ENCODE data around the gene ST8SIA3. TPM values are rescaled to one million over a fixed set of nuclear protein-coding genes. Genes with fewer than 3 reads are reported as not detected.
A peak's percentile ranks its signal among the peaks of the same experiment; 100 is the strongest.

The ST8SIA3 gene
- polyA plus RNA-seq (22.9 and 27.4 TPM in 2 replicates), polyA minus RNA-seq (41.6 and 55.7 TPM in 2 replicates)

DNA sequence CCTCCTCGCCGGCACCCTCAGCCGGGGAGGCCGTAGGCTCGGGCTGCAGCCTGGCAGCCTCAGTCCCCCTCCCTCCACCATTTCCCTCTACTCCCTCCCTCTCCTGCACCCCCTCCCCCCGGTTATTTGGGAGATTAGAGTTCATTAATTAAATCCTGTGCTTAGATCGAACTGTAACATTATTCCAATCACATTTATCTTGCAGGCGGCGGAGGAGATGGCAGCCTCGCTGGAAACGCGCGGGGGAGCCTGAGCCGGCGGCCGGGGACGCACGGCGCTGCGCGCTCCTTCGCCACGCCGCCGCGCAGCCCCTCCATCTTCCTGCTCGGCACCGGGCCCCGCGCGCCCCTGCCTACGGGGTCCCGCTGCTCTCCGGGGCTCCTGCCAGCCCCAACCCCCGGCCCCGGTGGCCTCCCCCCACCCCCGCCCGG lies at the start of gene ST8SIA3:
TSS of gene ST8SIA3 (plus strand) at position 287 of the 431 bp plus-strand sequence. CDS start 290 bp downstream, outside the sequence.
- Histone ChIP-seq H3K27ac (ENCODE audit: low read length) (peak within 1 kb of the TSS; percentile 88), H3K27me3 (ENCODE audit: insufficient read depth, low read depth, low read length) (peaks cover 3% of the 10 kb centered on the region), H3K9me3 (ENCODE audit: low read length) (no peaks in the 10 kb centered on the region), H2AFZ (ENCODE audit: low read depth, low read length) (peak within 1 kb of the TSS; percentile 78), H4K20me1 (ENCODE audit: insufficient read depth) (no peaks in the 10 kb centered on the region), H3F3A (ENCODE audit: insufficient read depth, low read length, poor library complexity, severe bottlenecking) (no peaks in the 10 kb centered on the region), H3K36me3 (ENCODE audit: insufficient read depth, low read length) (no peaks in the 10 kb centered on the region), H3K4me2 (ENCODE audit: low read length) (peak within 1 kb of the TSS; percentile 84), H3K4me3 (ENCODE audit: low read length) (peak within 1 kb of the TSS; percentile 84), H3K79me2 (replicated peaks; ENCODE audit: insufficient read depth, low read length) (peaks cover 16% of the 10 kb centered on the region), H3K9ac (ENCODE audit: low read length) (peak within 1 kb of the TSS; percentile 89), H3K9me2 (ENCODE audit: insufficient read depth, low read length) (no peaks in the 10 kb centered on the region)
- TF ChIP-seq, protein P1, sequence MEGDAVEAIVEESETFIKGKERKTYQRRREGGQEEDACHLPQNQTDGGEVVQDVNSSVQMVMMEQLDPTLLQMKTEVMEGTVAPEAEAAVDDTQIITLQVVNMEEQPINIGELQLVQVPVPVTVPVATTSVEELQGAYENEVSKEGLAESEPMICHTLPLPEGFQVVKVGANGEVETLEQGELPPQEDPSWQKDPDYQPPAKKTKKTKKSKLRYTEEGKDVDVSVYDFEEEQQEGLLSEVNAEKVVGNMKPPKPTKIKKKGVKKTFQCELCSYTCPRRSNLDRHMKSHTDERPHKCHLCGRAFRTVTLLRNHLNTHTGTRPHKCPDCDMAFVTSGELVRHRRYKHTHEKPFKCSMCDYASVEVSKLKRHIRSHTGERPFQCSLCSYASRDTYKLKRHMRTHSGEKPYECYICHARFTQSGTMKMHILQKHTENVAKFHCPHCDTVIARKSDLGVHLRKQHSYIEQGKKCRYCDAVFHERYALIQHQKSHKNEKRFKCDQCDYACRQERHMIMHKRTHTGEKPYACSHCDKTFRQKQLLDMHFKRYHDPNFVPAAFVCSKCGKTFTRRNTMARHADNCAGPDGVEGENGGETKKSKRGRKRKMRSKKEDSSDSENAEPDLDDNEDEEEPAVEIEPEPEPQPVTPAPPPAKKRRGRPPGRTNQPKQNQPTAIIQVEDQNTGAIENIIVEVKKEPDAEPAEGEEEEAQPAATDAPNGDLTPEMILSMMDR (IDR thresholded peaks at IDR 0.05; ENCODE audit: poor library complexity, severe bottlenecking), result no peak
- TF ChIP-seq RAD21 (conservative IDR thresholded peaks at IDR 0.05) (no peak), POLR2AphosphoS5 (IDR thresholded peaks at IDR 0.05) (peak; percentile 1), SMC3 (conservative IDR thresholded peaks at IDR 0.05; ENCODE audit: poor library complexity) (peak; percentile 18), TAF1 (IDR thresholded peaks at IDR 0.05; ENCODE audit: low read depth) (peak; percentile 16)

- Histone ChIP-seq H3K27ac (ENCODE audit: low read length) (no peak overlapping the region), H3K4me3 (ENCODE audit: low read length) (no peak overlapping the region), H2AFZ (ENCODE audit: low read depth, low read length) (no peak overlapping the region), H3K9me2 (ENCODE audit: insufficient read depth, low read length) (no peaks in the 10 kb centered on the region), H3K4me2 (ENCODE audit: low read length) (no peak overlapping the region), H4K20me1 (ENCODE audit: insufficient read depth) (no peaks in the 10 kb centered on the region), H3K27me3 (ENCODE audit: insufficient read depth, low read depth, low read length) (no peaks in the 10 kb centered on the region), H3F3A (ENCODE audit: insufficient read depth, low read length, poor library complexity, severe bottlenecking) (no peaks in the 10 kb centered on the region), H3K9me3 (ENCODE audit: low read length) (no peaks in the 10 kb centered on the region), H3K79me2 (replicated peaks; ENCODE audit: insufficient read depth, low read length) (no peaks in the 10 kb centered on the region), H3K36me3 (ENCODE audit: insufficient read depth, low read length) (no peaks in the 10 kb centered on the region), H3K9ac (ENCODE audit: low read length) (no peak overlapping the region)
- TF ChIP-seq MXI1 (conservative IDR thresholded peaks at IDR 0.05; ENCODE audit: poor library complexity, severe bottlenecking) (no peak), POLR2AphosphoS5 (IDR thresholded peaks at IDR 0.05) (no peak), SMC3 (conservative IDR thresholded peaks at IDR 0.05; ENCODE audit: poor library complexity) (no peak), EP300 (conservative IDR thresholded peaks at IDR 0.05; ENCODE audit: poor library complexity, severe bottlenecking) (no peak), RAD21 (conservative IDR thresholded peaks at IDR 0.05) (no peak)
- TF ChIP-seq, protein P2, sequence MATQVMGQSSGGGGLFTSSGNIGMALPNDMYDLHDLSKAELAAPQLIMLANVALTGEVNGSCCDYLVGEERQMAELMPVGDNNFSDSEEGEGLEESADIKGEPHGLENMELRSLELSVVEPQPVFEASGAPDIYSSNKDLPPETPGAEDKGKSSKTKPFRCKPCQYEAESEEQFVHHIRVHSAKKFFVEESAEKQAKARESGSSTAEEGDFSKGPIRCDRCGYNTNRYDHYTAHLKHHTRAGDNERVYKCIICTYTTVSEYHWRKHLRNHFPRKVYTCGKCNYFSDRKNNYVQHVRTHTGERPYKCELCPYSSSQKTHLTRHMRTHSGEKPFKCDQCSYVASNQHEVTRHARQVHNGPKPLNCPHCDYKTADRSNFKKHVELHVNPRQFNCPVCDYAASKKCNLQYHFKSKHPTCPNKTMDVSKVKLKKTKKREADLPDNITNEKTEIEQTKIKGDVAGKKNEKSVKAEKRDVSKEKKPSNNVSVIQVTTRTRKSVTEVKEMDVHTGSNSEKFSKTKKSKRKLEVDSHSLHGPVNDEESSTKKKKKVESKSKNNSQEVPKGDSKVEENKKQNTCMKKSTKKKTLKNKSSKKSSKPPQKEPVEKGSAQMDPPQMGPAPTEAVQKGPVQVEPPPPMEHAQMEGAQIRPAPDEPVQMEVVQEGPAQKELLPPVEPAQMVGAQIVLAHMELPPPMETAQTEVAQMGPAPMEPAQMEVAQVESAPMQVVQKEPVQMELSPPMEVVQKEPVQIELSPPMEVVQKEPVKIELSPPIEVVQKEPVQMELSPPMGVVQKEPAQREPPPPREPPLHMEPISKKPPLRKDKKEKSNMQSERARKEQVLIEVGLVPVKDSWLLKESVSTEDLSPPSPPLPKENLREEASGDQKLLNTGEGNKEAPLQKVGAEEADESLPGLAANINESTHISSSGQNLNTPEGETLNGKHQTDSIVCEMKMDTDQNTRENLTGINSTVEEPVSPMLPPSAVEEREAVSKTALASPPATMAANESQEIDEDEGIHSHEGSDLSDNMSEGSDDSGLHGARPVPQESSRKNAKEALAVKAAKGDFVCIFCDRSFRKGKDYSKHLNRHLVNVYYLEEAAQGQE (IDR thresholded peaks at IDR 0.05; ENCODE audit: borderline replicate concordance), result no peak
These were observed 40.9 kb upstream of the ST8SIA3 start for GRCh38 chr18:57311472-57311871.
